HG02571 (cell line): ENCODE data around the gene TENM3.

ENCODE experiments used
- ATAC-seq: cut with Tn5 transposase; IDR thresholded peaks from one replicate; pipeline ENCODE4 v1.9.1; 2021; ENCODE audit warnings: mild to moderate bottlenecking, moderate library complexity; ENCODE audit not compliant: unreplicated experiment

The TENM3 gene

GRCh38 chr4:182711211-182711610 is 468.0 kb downstream of the TENM3 start:
- ATAC-seq, result no peak

GRCh38 chr4:182715548-182715947 is 472.3 kb downstream of the TENM3 start:
- ATAC-seq, result no peak

GRCh38 chr4:182716192-182716591 is 473.0 kb downstream of the TENM3 start:
- ATAC-seq, result no peak

GRCh38 chr4:182717788-182718583 is 474.8 kb downstream of the TENM3 start:
- ATAC-seq, result peak; percentile 53

- no peak for ATAC-seq
Observed at GRCh38 chr4:182724414-182724813, 481.2 kb downstream of the TENM3 start.

GRCh38 chr4:182729516-182729915 is 486.3 kb downstream of the TENM3 start:
- ATAC-seq, result no peak

GRCh38 chr4:182730791-182731190 is 487.6 kb downstream of the TENM3 start:
- no peak for ATAC-seq

GRCh38 chr4:182736207-182736606 is 493.0 kb downstream of the TENM3 start:
- ATAC-seq, result no peak

GRCh38 chr4:182738283-182739047 is 495.3 kb downstream of the TENM3 start:
- no peak for ATAC-seq

- no peak for ATAC-seq
Observed at GRCh38 chr4:182740256-182740655, 497.1 kb downstream of the TENM3 start.

GRCh38 chr4:182741054-182741453 is 497.9 kb downstream of the TENM3 start:
- no peak for ATAC-seq

- ATAC-seq, result no peak
Observed at GRCh38 chr4:182741914-182742313, 498.7 kb downstream of the TENM3 start.

GRCh38 chr4:182743815-182744214 is 500.6 kb downstream of the TENM3 start:
- ATAC-seq, result no peak

- ATAC-seq, result no peak
Observed at GRCh38 chr4:182745237-182745636, 502.0 kb downstream of the TENM3 start.

GRCh38 chr4:182746876-182747275 is 503.7 kb downstream of the TENM3 start:
- ATAC-seq, result no peak

GRCh38 chr4:182748283-182748682 is 505.1 kb downstream of the TENM3 start:
- no peak for ATAC-seq

GRCh38 chr4:182748949-182749348 is 505.7 kb downstream of the TENM3 start:
- ATAC-seq, result no peak

- no peak for ATAC-seq
Observed at GRCh38 chr4:182749667-182750167, 506.5 kb downstream of the TENM3 start.

- ATAC-seq, result no peak
Observed at GRCh38 chr4:182752158-182752910, 509.1 kb downstream of the TENM3 start.

- no peak for ATAC-seq
Observed at GRCh38 chr4:182754895-182755294, 511.7 kb downstream of the TENM3 start.

- ATAC-seq, result no peak
Observed at GRCh38 chr4:182756161-182756690, 513.0 kb downstream of the TENM3 start.
